Activated CD8-positive, alpha-beta memory T cell treated with anti-CD3 and anti-CD28 coated beads for 36 hours (primary cell): ENCODE data around the gene ANK3. TPM values are rescaled to one million over a fixed set of nuclear protein-coding genes. Genes with fewer than 3 reads are reported as not detected.
"Not testable (repeated sequence)": the region's sequence is repeated elsewhere in the genome, so short reads cannot be mapped to it uniquely, and the experiment has no call there.

Experiments used
- CTCF ChIA-PET: fragments of 350-600 bp; sonication (Branson Sonifier 250); formaldehyde crosslinking; loops from one replicate; lab custom pipeline; 2021; ENCODE audit warnings: antibody characterized with exemption; lab: Charles Lee
- POLR2A ChIA-PET: fragments of 350-600 bp; sonication (Branson Sonifier 250); formaldehyde crosslinking; loops from one replicate; lab custom pipeline; 2021; ENCODE audit warnings: antibody characterized with exemption; lab: Charles Lee
- total RNA-seq, 2 experiments: library from RNA; stranded (reverse); gene quantifications; one replicate each; pipeline ENCODE4 v1.2.3, GENCODE V29; 2021

Gene ANK3
- total RNA-seq, 2 experiments from 2014 or later, result 6.2 to 7.9 TPM

DNA sequence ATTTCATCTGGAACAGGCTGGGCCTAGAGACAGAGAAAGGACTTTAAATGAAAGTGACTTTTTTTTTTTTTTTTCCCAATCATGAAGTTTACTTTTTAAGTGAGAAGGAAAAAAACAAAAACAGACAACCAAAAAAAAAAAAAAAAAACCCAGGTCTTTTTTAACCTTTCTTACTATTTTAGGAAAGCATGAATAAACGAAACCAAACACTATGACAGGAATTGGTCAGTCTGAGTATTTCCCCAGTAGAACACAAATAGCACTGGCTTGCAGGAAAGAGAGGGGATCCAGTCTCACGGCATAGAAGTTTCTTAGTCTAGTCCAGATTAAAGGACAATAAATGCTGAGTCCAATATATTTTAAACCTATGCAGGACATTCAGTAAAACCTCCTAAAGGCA lies 302.8 kb downstream of the ANK3 start:
- CTCF ChIA-PET, result no interaction called here
- POLR2A ChIA-PET, result no interaction called here

DNA sequence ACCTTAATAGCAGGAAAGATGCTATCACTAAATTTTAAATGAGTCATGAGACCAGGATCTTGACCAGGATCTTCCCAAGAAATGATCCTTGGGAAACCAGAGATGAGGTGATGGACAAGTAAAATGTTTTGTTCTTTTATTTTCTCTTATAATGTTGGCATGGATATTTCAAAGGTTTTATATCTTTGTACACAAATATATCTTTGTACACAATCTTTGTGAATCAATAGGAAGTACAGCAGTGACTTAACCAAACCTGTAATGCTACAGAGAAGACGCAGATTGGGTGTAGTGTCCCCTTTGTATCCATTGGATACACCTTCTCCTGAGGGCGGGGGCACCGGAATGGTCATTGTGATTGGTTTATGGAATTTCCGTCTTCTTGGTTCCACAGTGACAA lies 303.3 kb downstream of the ANK3 start:
- ChIA-PET CTCF (no interaction called here), POLR2A (no interaction called here)

DNA sequence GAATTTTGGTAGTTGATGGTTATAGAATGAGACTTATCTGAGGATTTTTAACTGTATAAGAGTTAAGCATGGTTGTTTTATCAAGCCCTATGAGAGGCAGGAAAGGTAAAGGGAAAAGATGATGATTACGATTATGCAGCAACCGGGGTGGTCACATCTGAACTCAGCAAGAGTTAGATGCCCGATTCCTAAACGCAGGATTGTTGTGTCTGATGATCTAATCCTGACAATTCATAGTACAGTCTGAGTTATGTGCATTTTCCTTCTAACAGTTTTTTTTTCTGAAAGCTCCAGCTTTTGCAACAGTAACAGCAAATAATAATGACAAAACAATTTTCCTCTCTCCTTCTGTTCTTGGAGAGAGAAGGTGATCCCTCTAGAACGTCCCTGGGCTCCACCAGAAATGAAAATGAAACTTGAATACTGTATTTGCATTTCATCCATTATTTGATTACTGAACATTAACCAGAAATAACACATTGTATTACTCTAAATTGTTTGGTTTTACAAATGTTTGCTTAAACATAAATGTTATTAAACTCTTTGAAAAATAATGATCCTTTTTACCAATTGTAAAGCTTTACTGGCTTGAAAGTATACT lies 306.8 kb downstream of the ANK3 start:
- CTCF ChIA-PET, result no interaction called here
- POLR2A ChIA-PET, result no interaction called here

DNA sequence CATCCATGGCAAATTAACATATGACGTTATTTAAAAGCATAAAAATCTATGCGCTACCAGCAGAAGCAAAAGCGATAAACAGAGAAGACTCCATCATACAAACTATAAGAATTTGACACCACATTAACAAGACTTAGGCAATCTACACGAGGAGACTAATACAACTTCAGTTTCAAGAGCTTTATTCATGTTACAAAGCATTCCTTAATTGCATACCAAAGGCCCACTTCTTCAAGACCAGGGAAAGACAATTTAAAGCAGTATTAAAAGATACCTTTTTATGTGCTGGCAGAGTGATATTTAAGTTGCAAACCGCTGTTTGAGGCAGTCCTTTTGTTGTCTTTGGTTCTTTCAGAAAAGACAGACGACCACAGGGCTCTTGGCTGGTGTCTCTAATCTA lies 307.3 kb downstream of the ANK3 start:
- ChIA-PET CTCF (no interaction called here), POLR2A (no interaction called here)

DNA sequence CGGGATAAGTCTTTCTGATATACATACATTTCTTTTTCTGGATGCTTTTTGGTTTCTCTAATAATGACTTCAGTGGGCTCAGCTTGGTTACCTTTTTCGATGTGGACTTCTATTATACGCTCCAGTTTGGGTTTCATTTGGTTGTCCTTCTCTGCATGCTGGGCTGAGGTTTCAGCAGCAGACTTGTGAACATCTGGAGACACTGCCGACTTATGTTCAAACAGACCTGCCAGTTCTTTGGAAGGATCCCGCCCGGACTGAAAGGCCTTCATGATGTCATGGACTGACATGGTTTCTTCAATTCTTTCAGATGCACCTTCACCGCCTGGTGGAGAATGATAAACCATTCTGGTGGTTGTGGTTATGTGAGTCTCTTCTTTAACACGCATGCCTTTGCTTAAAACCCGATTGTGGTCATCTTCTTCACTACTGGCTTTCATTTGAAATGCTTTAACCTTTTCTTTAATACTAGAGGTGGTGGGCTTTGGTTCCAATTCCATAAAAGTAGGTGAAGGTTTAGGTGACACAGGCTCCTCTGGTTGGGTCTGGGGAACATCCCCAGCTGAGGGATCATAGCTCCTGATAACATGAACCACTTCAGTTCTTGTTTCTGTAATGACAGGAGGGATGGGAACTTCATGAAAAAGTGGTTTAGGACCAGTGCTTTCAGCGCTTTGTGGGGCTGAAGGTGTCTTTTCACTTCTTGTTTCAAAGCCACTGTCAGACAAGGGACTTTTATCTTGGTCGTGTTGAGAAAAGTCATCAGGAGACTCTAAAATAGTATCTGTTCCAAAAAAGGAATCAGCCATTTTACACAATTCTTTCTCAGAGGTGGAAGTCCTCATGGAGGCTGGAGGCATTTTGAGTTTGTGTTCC lies 315.7 kb downstream of the ANK3 start:
- ChIA-PET POLR2A (no interaction called here), CTCF (no interaction called here)

GRCh38 chr10:60073397-60073780 lies 316.3 kb downstream of the ANK3 start:
- CTCF ChIA-PET, result no interaction called here
- POLR2A ChIA-PET, result no interaction called here

DNA sequence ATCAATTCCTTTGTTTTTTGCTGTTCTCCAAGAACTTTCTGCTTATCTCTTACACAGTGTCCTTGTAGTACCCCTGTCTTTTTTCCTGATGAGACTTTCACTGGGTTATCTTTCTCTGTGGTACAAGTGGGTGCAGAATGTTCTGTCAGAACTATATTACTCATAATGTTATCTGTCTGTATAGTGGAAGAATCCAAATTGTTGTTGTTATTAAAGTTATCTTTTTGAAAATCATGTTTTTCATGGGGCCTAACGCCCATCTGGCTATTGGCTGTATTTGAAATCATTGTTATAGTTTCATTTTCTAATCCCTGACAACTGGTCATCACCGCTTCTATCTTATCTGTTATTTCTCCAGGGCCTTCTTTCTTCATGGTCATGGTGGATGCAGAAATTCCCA lies 320.4 kb downstream of the ANK3 start:
- ChIA-PET CTCF (no interaction called here), POLR2A (no interaction called here)

DNA sequence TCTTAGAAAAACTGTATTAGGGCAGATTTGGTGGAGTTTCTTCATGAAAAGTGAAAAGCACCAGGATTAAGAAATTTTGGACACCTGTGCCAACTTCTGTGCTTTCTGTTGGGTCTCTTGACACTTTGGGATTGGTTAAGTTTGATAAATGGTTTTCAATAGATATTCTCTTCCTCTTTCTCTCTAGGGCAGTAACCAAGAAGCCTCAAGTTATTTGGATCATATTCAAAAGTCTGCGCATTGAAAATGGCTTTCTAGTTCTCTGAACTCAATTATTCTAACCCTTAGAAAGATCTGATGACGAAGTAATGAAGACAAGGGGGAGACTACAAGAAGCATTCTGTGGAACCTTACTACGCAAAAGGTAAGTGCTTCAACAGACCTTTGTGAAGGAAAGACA lies 339.3 kb downstream of the ANK3 start:
- POLR2A ChIA-PET, result no interaction called here
- CTCF ChIA-PET, result no interaction called here

DNA sequence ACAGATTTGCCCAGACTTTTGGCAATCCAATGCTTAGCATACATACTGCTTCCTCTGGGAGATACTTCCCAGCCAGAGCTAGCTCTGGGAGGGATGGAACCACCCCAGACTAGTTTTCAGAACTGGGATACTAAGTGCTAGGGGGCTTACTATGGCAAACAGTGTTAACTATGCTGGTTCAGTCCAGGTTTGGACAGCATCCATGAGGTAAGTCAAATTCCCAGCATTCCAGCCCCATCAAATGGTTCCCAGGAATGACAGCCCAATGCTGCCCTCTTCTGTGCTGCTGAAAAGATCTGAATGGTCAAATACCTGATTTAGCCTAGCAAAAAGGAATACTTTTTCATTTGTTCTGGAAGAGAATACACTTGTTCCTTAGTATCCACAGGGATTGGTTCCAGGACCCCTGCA lies 341.6 kb downstream of the ANK3 start:
- ChIA-PET POLR2A (no interaction called here), CTCF (no interaction called here)

GRCh38 chr10:60045571-60045970 lies 344.1 kb downstream of the ANK3 start:
- CTCF ChIA-PET, result no interaction called here
- POLR2A ChIA-PET, result no interaction called here

- ChIA-PET POLR2A (no interaction called here), CTCF (no interaction called here)
Observed at GRCh38 chr10:60044971-60045370, 344.7 kb downstream of the ANK3 start.

- CTCF ChIA-PET, result no interaction called here
- POLR2A ChIA-PET, result no interaction called here
Observed at GRCh38 chr10:60044242-60044641, 345.4 kb downstream of the ANK3 start.

- CTCF ChIA-PET, result no interaction called here
- POLR2A ChIA-PET, result no interaction called here
Observed at GRCh38 chr10:60043561-60044241, 346.0 kb downstream of the ANK3 start.

DNA sequence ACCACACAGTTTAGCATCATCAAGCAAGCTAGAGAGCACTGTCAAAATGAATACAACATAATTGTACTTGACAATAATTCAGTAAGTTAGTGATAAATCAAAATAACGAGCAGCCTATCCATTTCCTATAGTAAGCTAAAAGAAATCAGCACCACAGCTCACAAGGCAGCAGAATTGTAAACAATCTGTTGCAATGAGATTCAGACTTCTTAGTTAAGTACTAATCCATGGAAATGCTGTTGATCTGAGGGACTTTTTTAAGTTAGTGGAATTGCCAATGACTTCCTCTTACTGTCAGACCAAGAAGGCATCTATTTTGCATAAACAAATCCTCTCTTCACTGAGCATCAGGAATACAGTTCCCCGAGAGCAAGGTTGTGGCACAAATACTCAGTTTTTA lies 346.8 kb downstream of the ANK3 start:
- ChIA-PET POLR2A (no interaction called here), CTCF (no interaction called here)

DNA sequence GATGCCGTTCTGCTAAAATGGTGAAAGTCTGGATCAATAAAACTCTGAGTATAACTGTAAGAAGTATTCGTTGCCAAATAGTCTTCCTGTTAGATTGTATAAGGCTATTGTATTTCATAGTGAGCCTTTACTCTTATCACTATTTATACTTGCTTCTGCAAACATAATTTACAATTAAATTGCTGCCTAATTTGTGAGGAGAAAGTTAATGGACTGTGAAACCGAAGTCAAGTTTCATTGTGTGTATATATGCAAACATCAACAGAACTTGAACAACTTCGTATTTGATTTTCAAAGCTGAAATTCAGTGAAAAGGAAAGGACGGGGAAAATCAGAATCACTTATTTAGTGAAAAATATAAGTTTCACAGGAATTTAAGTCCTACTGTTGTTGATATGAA lies 347.4 kb downstream of the ANK3 start:
- POLR2A ChIA-PET, result no interaction called here
- CTCF ChIA-PET, result no interaction called here

GRCh38 chr10:60041489-60042133 lies 348.1 kb downstream of the ANK3 start:
- ChIA-PET POLR2A (no interaction called here), CTCF (no interaction called here)

GRCh38 chr10:60040014-60040662 lies 349.5 kb downstream of the ANK3 start:
- CTCF ChIA-PET, result no interaction called here

DNA sequence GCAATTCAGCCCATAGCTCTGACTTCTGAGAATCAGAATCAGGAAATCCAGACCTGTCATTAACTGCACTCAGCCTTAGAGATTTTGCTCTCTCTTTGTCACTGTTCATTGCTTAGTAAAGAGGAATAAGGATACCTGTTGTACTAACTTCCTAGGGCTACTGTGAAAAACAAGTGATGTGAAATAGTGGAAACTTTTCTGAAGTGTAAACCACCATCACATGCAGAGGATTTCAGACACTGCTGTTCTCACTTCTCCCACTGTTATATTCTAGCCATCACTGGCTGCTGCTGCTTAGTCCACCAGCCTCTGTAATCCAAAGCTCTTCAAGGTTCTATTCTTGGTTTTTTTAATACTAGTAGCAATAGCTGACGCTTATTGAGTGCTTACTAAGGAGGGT lies 353.7 kb downstream of the ANK3 start:
- CTCF ChIA-PET, result interaction anchor here (0.6 kb wide), 1 partner anchor 568 kb away, joined by 4 read pairs; no protein-coding TSS in a partner anchor
- POLR2A ChIA-PET, result no interaction called here

More at GRCh38 chr10:60040014-60040662, 349.5 kb downstream of the ANK3 start:
- POLR2A ChIA-PET, result no interaction called here

DNA sequence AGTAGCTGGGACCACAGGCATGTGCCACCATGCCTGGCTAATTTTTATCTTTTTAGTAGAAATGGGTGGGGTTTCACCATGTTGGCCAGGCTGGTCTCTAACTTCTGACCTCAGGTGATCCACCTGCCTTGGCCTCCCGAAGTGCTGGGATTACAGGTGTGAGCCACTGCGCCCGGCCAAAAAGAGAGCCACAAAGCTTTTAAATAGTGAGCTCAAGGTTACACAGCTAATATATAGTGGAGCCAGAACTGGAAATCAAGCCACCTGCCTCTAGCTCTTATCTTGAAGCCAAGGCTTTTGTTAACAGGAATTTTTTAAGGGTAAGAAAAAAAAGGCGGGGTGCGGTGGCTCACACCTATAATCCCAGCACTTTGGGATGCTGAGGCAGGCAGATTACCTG lies 354.3 kb downstream of the ANK3 start:
- CTCF ChIA-PET, result interaction anchor here (1.0 kb wide), 1 partner anchor 410 kb away, joined by 7 read pairs; no protein-coding TSS in a partner anchor
- POLR2A ChIA-PET, result not testable (repeated sequence)

DNA sequence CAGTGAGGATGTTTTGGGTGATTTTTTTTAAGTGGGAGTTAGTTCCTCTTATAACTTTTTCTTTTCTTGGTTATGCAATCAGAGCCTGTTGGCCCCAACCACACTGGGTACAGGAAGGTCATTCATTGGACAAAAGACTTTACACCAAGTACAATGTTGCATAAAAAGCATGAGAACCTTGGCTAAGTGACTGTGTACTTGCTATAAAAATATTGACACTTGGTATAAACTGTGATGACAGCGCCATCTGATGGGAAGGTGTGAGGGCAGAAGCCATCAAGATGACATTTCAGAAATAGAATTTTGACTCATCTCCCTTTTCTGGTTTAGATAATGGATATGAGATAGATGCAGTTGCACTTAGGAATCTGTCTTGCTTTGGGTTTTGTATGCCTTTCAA lies 357.0 kb downstream of the ANK3 start:
- CTCF ChIA-PET, result no interaction called here
- POLR2A ChIA-PET, result no interaction called here
